K562 (cell line): Measurements from ENCODE around the gene HIVEP3. TPM values are rescaled to one million over a fixed set of nuclear protein-coding genes. Genes with fewer than 3 reads are reported as not detected.
A peak's percentile ranks its signal among the peaks of the same experiment; 100 is the strongest.

Experiments used
- AFF4 ChIP-seq: sonication (generic); formaldehyde crosslinking; IDR thresholded peaks from 2 replicates; pipeline ENCODE4 v1.8.0; 2023; ENCODE audit warnings: mild to moderate bottlenecking, missing genetic modification reagents
- ATF7 ChIP-seq: fragments of 450-650 bp; IDR thresholded peaks from 2 replicates; pipeline ENCODE4 v1.7.1; 2014; ENCODE audit warnings: mild to moderate bottlenecking, moderate library complexity
- DDX20 ChIP-seq: fragments of 450-650 bp; IDR thresholded peaks from 2 replicates; pipeline ENCODE4 v1.6.1; 2016; ENCODE audit warnings: missing genetic modification characterization, low read depth, mild to moderate bottlenecking, missing compliant biosample characterization, moderate library complexity
- EGR1 ChIP-seq: fragments of 450-650 bp; conservative IDR thresholded peaks from 2 replicates; pipeline ENCODE4 v1.6.1; 2017; ENCODE audit warnings: mild to moderate bottlenecking
- ELF1 ChIP-seq: fragments of 200-800 bp; sonication (Bioruptor generic); IDR thresholded peaks from 2 replicates; pipeline ENCODE4 v1.6.1; 2016; ENCODE audit warnings: missing genetic modification characterization, missing compliant biosample characterization
- ETV1 ChIP-seq: fragments of 450-650 bp; conservative IDR thresholded peaks from 2 replicates; pipeline ENCODE4 v1.6.1; 2016; ENCODE audit warnings: missing genetic modification characterization, control low read depth, low read depth, missing compliant biosample characterization
- FOXM1 ChIP-seq, 2 experiments: fragments of 450-650 bp in 1 of 2; sonication (generic) in 1 of 2; formaldehyde crosslinking in 1 of 2; IDR thresholded peaks; 2 replicates each; pipeline versions ENCODE4 v1.6.1 to v1.9.0; 2017 to 2022; ENCODE audit warnings: low read depth in 2 of 2, mild to moderate bottlenecking in 2 of 2, missing genetic modification reagents in 1 of 2, moderate library complexity in 1 of 2
- NR3C1 ChIP-seq: sonication (generic); formaldehyde crosslinking; IDR thresholded peaks from 2 replicates; pipeline ENCODE4 v1.8.1; 2022; ENCODE audit warnings: missing genetic modification reagents
- SIX5 ChIP-seq, 2 experiments: IDR thresholded peaks; 2 replicates each; pipeline ENCODE4 v1.6.1; 2011; ENCODE audit warnings: low read length in 2 of 2, borderline replicate concordance in 1 of 2, low read depth in 1 of 2, mild to moderate bottlenecking in 1 of 2, moderate library complexity in 1 of 2; ENCODE audit not compliant: insufficient read depth in 1 of 2
- ZKSCAN8 ChIP-seq: fragments of 200-800 bp; sonication (Bioruptor generic); IDR thresholded peaks from 2 replicates; pipeline ENCODE4 v1.6.1; 2016; ENCODE audit warnings: missing genetic modification characterization, missing compliant biosample characterization
- ZMIZ1 ChIP-seq, 2 experiments: fragments of 150-350 bp in 1 of 2; IDR thresholded peaks; 2 replicates each; pipeline ENCODE4 v1.6.1; 2012 to 2016; ENCODE audit warnings: low read depth in 2 of 2, low read length in 2 of 2, mild to moderate bottlenecking in 1 of 2, moderate library complexity in 1 of 2
- ZNF592 ChIP-seq: fragments of 450-650 bp; IDR thresholded peaks from 2 replicates; pipeline ENCODE4 v1.6.1; 2017; ENCODE audit warnings: antibody characterized with exemption, mild to moderate bottlenecking
- polyA plus RNA-seq, 8 experiments: library from polyadenylated mRNA; depleted of rRNA in 4 of 8; stranded (reverse) in 5 of 8; unstranded in 3 of 8; fragments of >200 nt; fragmentation: Nextera tagmentation in 2 of 8; fragmentation: Illumina TruSeq in 1 of 8; extraction: Ambion mirVana in 2 of 8; extraction: Trizol in 1 of 8; gene quantifications; 2 replicates each; pipeline versions ENCODE4 v1.2.1 to v1.2.3, GENCODE V29; 2011 to 2014; ENCODE audit warnings: inconsistent platforms in 1 of 8, missing spikeins in 1 of 8
- total RNA-seq, 7 experiments: library from RNA; depleted of rRNA in 6 of 7; stranded (reverse); fragments of >200 nt in 6 of 7; fragmentation: Illumina TruSeq in 2 of 7; extraction: Trizol in 2 of 7; gene quantifications; 2 replicates each; pipeline versions ENCODE4 v1.2.1 to v1.2.3, GENCODE V29; 2011 to 2021; ENCODE audit warnings: low replicate concordance in 1 of 7
- TF ChIP-seq, protein P1 (sequence below): fragments of 450-650 bp; IDR thresholded peaks from 2 replicates; pipeline ENCODE4 v1.6.1; 2014; ENCODE audit warnings: low read depth, mild to moderate bottlenecking, moderate library complexity, borderline replicate concordance

HIVEP3 gene
- total and polyA plus RNA-seq, 9 of the 15 experiments (the other 6 are each of a cell fraction or from before 2014, with no cell fraction given) = 0.09 to 0.58 (median 0.34) TPM; not detected in 1

DNA sequence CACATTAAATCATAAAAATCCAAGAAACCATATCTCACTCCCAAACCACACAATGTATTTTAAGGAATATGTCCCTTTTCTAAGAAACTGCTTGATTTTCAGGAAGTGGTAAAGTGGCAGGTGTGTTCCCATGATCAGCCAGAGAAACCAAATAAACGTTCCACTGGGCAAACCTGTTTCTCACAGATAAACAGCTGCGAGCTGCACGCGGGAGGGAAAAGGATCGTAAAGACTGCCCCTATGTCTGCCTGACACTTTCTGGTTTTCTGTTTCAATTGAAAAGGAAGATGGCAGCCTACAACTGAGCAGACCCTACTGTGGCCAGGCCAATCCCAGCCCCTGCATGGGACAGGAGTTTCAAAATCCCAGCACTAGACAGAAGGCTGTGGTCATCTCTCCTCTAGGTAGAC is 36.6 kb downstream of the HIVEP3 start (continued):
- 0 out of 2 replicates have a peak, but pooled peaks have one; percentile 10 for TF ChIP-seq DDX20 (tag)
- no peak for TF ChIP-seq NR3C1 (CRISPR knock-in tag)
- peak; percentile 38; the same call in 1 of the 2 replicates for TF ChIP-seq ELF1 (tag)
- peak in 1 of 2 experiments; percentile 87; a peak in 2 of 4 replicates for TF ChIP-seq ZMIZ1 (IDR thresholded peaks at IDR 0.05; ENCODE audit: low read depth in 2 of 2, low read length in 2 of 2)
- TF ChIP-seq ZKSCAN8 = peak; percentile 69; the same call in 1 of the 2 replicates
- no peak for TF ChIP-seq EGR1
- TF ChIP-seq, protein P1, sequence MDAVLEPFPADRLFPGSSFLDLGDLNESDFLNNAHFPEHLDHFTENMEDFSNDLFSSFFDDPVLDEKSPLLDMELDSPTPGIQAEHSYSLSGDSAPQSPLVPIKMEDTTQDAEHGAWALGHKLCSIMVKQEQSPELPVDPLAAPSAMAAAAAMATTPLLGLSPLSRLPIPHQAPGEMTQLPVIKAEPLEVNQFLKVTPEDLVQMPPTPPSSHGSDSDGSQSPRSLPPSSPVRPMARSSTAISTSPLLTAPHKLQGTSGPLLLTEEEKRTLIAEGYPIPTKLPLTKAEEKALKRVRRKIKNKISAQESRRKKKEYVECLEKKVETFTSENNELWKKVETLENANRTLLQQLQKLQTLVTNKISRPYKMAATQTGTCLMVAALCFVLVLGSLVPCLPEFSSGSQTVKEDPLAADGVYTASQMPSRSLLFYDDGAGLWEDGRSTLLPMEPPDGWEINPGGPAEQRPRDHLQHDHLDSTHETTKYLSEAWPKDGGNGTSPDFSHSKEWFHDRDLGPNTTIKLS = no peak
- TF ChIP-seq ETV1 (tag) = peak; percentile 65
- no peak for TF ChIP-seq SIX5 (IDR thresholded peaks at IDR 0.05; ENCODE audit: borderline replicate concordance in 1 of 2, insufficient read depth in 1 of 2, low read depth in 1 of 2, low read length in 2 of 2)
- no peak for TF ChIP-seq AFF4
- TF ChIP-seq ATF7 = peak; percentile 54; the same call in 1 of the 2 replicates
- peak; percentile 52; the same call in 1 of the 2 replicates for TF ChIP-seq ZNF592
- TF ChIP-seq FOXM1 (IDR thresholded peaks at IDR 0.05; ENCODE audit: low read depth) = peak; percentile 91
- no peak for TF ChIP-seq FOXM1 (CRISPR knock-in tag; IDR thresholded peaks at IDR 0.05; ENCODE audit: low read depth)
